ENCODE results near the gene NWD2. TPM values are rescaled to one million over a fixed set of nuclear protein-coding genes. Genes with fewer than 3 reads are reported as not detected.

Gene NWD2
- polyA plus RNA-seq, 1 donor (not counting 4 experiments of a cell fraction or from before 2014, with no cell fraction given), result 0.10 TPM

GRCh38 chr4:37324546-37324945 lies 80.0 kb downstream of the NWD2 start:
- Histone ChIP-seq H2AFZ (ENCODE audit: control insufficient read depth, low read length) (no peak overlapping the region), H3K4me1 (ENCODE audit: control insufficient read depth, extremely low read depth, insufficient read depth, low read length) (no peaks in the 10 kb centered on the region), H3K4me2 (ENCODE audit: control insufficient read depth, extremely low read depth, insufficient read depth, low read depth, low read length) (no peak overlapping the region), H3K9me3 (ENCODE audit: control insufficient read depth, low read depth, low read length) (no peaks in the 10 kb centered on the region), H3K27me3 (ENCODE audit: control insufficient read depth, extremely low read depth, insufficient read depth, low read length) (no peaks in the 10 kb centered on the region), H4K20me1 (ENCODE audit: control insufficient read depth, extremely low read depth, insufficient read depth, low read length) (no peaks in the 10 kb centered on the region), H3K4me3 (ENCODE audit: control insufficient read depth in 2 of 3, extremely low read depth in 1 of 3, insufficient read depth in 2 of 3, low read depth in 1 of 3, low read length in 3 of 3) (no peak overlapping the region), H3K27ac (ENCODE audit: control insufficient read depth, insufficient read depth, low read length) (no peak overlapping the region), H3K9ac (ENCODE audit: control insufficient read depth, extremely low read depth, insufficient read depth, low read length) (no peak overlapping the region), H3K36me3 (ENCODE audit: control insufficient read depth in 2 of 2, extremely low read depth in 1 of 2, insufficient read depth in 2 of 2, low read length in 2 of 2) (no peaks in the 10 kb centered on the region), H3K79me2 (ENCODE audit: control insufficient read depth, insufficient read depth, low read length) (no peaks in the 10 kb centered on the region), H3K9me1 (ENCODE audit: control insufficient read depth, extremely low read depth, insufficient read depth, low read length) (no peaks in the 10 kb centered on the region)
- no peak for TF ChIP-seq CTCF (optimal IDR thresholded peaks at IDR 0.05 in 1 of 3, IDR thresholded peaks at IDR 0.05 in 1 of 3, conservative IDR thresholded peaks at IDR 0.05 in 1 of 3; ENCODE audit: extremely low read depth in 1 of 3, insufficient read depth in 2 of 3, low read length in 3 of 3)
- TF ChIP-seq EZH2 (IDR thresholded peaks at IDR 0.05; ENCODE audit: low read length), result no peak
- dilution Hi-C loops (cut with MboI; ENCODE audit: extremely low pct_ligation_motif_present, low sequenced_read_pairs), result no loop called here
- DNase-seq (ENCODE audit: low read depth, low spot score) (no peak), FAIRE-seq (no peak)

- H2AFZ ChIP-seq (ENCODE audit: control insufficient read depth, low read length), result no peak overlapping the region
- H3K79me2 ChIP-seq (ENCODE audit: control insufficient read depth, insufficient read depth, low read length), result no peaks in the 10 kb centered on the region
- no peaks in the 10 kb centered on the region for H3K36me3 ChIP-seq (ENCODE audit: control insufficient read depth in 2 of 2, extremely low read depth in 1 of 2, insufficient read depth in 2 of 2, low read length in 2 of 2)
- dilution Hi-C loops (cut with MboI; ENCODE audit: extremely low pct_ligation_motif_present, low sequenced_read_pairs), result no loop called here
- no peak overlapping the region for H3K4me2 ChIP-seq (ENCODE audit: control insufficient read depth, extremely low read depth, insufficient read depth, low read depth, low read length)
- H3K27ac ChIP-seq (ENCODE audit: control insufficient read depth, insufficient read depth, low read length), result no peak overlapping the region
- DNase-seq (ENCODE audit: low read depth, low spot score) (no peak), FAIRE-seq (no peak)
- no peaks in the 10 kb centered on the region for H3K9me1 ChIP-seq (ENCODE audit: control insufficient read depth, extremely low read depth, insufficient read depth, low read length)
- TF ChIP-seq CTCF (optimal IDR thresholded peaks at IDR 0.05 in 1 of 3, IDR thresholded peaks at IDR 0.05 in 1 of 3, conservative IDR thresholded peaks at IDR 0.05 in 1 of 3; ENCODE audit: extremely low read depth in 1 of 3, insufficient read depth in 2 of 3, low read length in 3 of 3) (no peak), EZH2 (IDR thresholded peaks at IDR 0.05; ENCODE audit: low read length) (no peak)
- H4K20me1 ChIP-seq (ENCODE audit: control insufficient read depth, extremely low read depth, insufficient read depth, low read length), result no peaks in the 10 kb centered on the region
- H3K9me3 ChIP-seq (ENCODE audit: control insufficient read depth, low read depth, low read length), result no peaks in the 10 kb centered on the region
- no peaks in the 10 kb centered on the region for H3K27me3 ChIP-seq (ENCODE audit: control insufficient read depth, extremely low read depth, insufficient read depth, low read length)
- no peaks in the 10 kb centered on the region for H3K4me1 ChIP-seq (ENCODE audit: control insufficient read depth, extremely low read depth, insufficient read depth, low read length)
- H3K4me3 ChIP-seq (ENCODE audit: control insufficient read depth in 2 of 3, extremely low read depth in 1 of 3, insufficient read depth in 2 of 3, low read depth in 1 of 3, low read length in 3 of 3), result no peak overlapping the region
- H3K9ac ChIP-seq (ENCODE audit: control insufficient read depth, extremely low read depth, insufficient read depth, low read length), result no peak overlapping the region
Measured at GRCh38 chr4:37326852-37327251, 82.3 kb downstream of the NWD2 start.

Measured in keratinocyte (primary cell).